GM23248 (cell line): ENCODE results near the gene PTPRN2. TPM values are rescaled to one million over a fixed set of nuclear protein-coding genes. Genes with fewer than 3 reads are reported as not detected.

ENCODE experiments used
- DNase-seq: peaks from one replicate; pipeline ENCODE4 v3.0.0-alpha.2; 2015
- H2AFZ ChIP-seq: fragments of 200-600 bp; sonication (generic); 2 replicates; pipeline ENCODE4 v1.6.1; 2016; ENCODE audit warnings: antibody characterized with exemption
- H3F3A ChIP-seq: fragments of 200-600 bp; sonication (generic); 2 replicates; pipeline ENCODE4 v1.6.1; 2016; ENCODE audit warnings: mild to moderate bottlenecking, antibody characterized with exemption, mixed run types; ENCODE audit not compliant: insufficient read depth
- H3K27ac ChIP-seq: fragments of 200-600 bp; sonication (generic); 2 replicates; pipeline ENCODE4 v1.5.1; 2016; ENCODE audit warnings: mild to moderate bottlenecking
- H3K27me3 ChIP-seq: fragments of 200-600 bp; sonication (generic); replicated peaks from 2 replicates; pipeline ENCODE4 v1.6.1; 2016; ENCODE audit warnings: mild to moderate bottlenecking; ENCODE audit not compliant: insufficient read depth
- H3K36me3 ChIP-seq: fragments of 200-600 bp; sonication (generic); 2 replicates; pipeline ENCODE4 v1.6.1; 2016; ENCODE audit warnings: low read depth, mild to moderate bottlenecking
- H3K4me1 ChIP-seq: fragments of 200-600 bp; sonication (generic); 2 replicates; pipeline ENCODE4 v1.6.1; 2016; ENCODE audit warnings: mild to moderate bottlenecking; ENCODE audit not compliant: insufficient read depth
- H3K4me2 ChIP-seq: fragments of 200-600 bp; sonication (generic); one replicate; pipeline ENCODE4 v1.6.1; 2016; ENCODE audit warnings: mild to moderate bottlenecking; ENCODE audit not compliant: unreplicated experiment
- H3K4me3 ChIP-seq: fragments of 200-600 bp; sonication (generic); 2 replicates; pipeline ENCODE4 v1.5.1; 2016; ENCODE audit warnings: mild to moderate bottlenecking
- H3K79me2 ChIP-seq: fragments of 200-600 bp; sonication (generic); 2 replicates; pipeline ENCODE4 v1.6.1; 2016; ENCODE audit warnings: mild to moderate bottlenecking; ENCODE audit not compliant: insufficient read depth
- H3K9ac ChIP-seq: fragments of 200-600 bp; sonication (generic); 2 replicates; pipeline ENCODE4 v1.6.1; 2016; ENCODE audit warnings: mild to moderate bottlenecking
- H3K9me2 ChIP-seq: fragments of 200-600 bp; sonication (generic); 2 replicates; pipeline ENCODE4 v1.6.1; 2016; ENCODE audit warnings: mixed run types, mild to moderate bottlenecking, moderate library complexity; ENCODE audit not compliant: insufficient read depth
- H3K9me3 ChIP-seq: fragments of 200-600 bp; sonication (generic); one replicate; pipeline ENCODE4 v1.6.1; 2017; ENCODE audit warnings: low read depth
- H4K20me1 ChIP-seq: fragments of 200-600 bp; sonication (generic); 2 replicates; pipeline ENCODE4 v1.6.0; 2016; ENCODE audit not compliant: insufficient read depth
- EZH2 ChIP-seq: fragments of 200-600 bp; sonication (generic); IDR thresholded peaks from 2 replicates; pipeline ENCODE4 v1.6.1; 2018; ENCODE audit warnings: antibody characterized with exemption, mild to moderate bottlenecking; ENCODE audit not compliant: insufficient read depth, poor library complexity, severe bottlenecking
- EZH2phosphoT487 ChIP-seq: fragments of 200-600 bp; sonication (generic); IDR thresholded peaks from 2 replicates; pipeline ENCODE4 v1.6.1; 2018; ENCODE audit warnings: antibody characterized with exemption, moderate library complexity, mild to moderate bottlenecking, low read depth; ENCODE audit not compliant: insufficient read depth
- WGBS, 2 experiments: methylation state at CpG; one replicate each; pipeline ENCODE4 v1.1.6; 2015 to 2017; ENCODE audit warnings: low lambda C conversion rate in 2 of 2, low coverage in 1 of 2; ENCODE audit errors: missing lambda C conversion rate in 2 of 2; 5-methylcytosine and 5-hydroxymethylcytosine counted together
- in situ Hi-C: fragments of 300-500 bp; cut with MboI; formaldehyde crosslinking; loops from 2 replicates; pipeline ENCODE4 v1.15.0; 2020
- polyA plus RNA-seq: library from polyadenylated mRNA; unstranded; fragments of >200 nt; fragmentation: Nextera tagmentation; extraction: Ambion mirVana; gene quantifications from 2 replicates; pipeline ENCODE4 v1.2.1, GENCODE V29; 2016
- total RNA-seq: library from RNA; depleted of rRNA; stranded (reverse); fragments of >200 nt; shearing (Covaris generic); gene quantifications from 2 replicates; pipeline ENCODE4 v1.2.3, GENCODE V29; 2014

Gene PTPRN2
- total and polyA plus RNA-seq, 2 experiments from 2014 or later = 0.13 TPM; not detected in 1

DNA sequence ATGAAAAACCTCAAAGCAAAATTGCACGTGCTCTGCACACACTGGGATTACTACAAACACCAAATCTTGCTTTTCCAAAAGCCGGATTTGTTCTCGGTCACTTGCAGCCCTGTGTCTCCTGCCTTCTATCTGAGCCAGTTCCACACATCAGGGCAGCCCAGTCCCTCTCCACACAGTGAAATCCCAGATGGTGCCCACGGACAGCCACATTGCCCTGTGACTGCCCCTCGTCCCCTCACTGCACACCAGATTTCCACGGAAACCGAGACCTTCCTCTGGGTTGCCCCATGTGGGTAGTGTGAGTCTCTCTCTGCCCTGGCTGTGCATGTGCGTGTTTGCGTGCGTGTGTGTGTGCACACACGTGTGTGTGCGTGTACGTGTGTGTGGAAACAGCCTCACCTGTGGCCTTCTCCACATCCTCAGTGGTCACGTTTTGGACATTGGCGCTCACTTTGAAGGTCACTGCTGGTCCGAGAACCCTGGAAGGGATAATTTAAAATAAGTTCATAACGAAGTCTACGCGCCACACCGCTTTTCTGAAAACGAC is 506.7 kb downstream of the PTPRN2 start:
- Histone ChIP-seq H3K4me3 (no peak overlapping the region), H3K9me2 (no peaks in the 10 kb centered on the region), H4K20me1 (no peaks in the 10 kb centered on the region), H3K4me2 (no peak overlapping the region), H3F3A (no peaks in the 10 kb centered on the region), H3K36me3 (no peaks in the 10 kb centered on the region), H2AFZ (no peak overlapping the region), H3K9ac (no peak overlapping the region), H3K27me3 (no peaks in the 10 kb centered on the region), H3K79me2 (no peaks in the 10 kb centered on the region), H3K9me3 (no peaks in the 10 kb centered on the region), H3K27ac (no peak overlapping the region), H3K4me1 (no peaks in the 10 kb centered on the region)
- WGBS, 2 experiments = 43 to 44% methylated on average over 21 of the region's 21 CpGs
- no peak for TF ChIP-seq EZH2
- TF ChIP-seq EZH2phosphoT487 = no peak
- in situ Hi-C loops = no loop called here
- DNase-seq = no peak

GRCh38 chr7:158077934-158078910 is 509.4 kb downstream of the PTPRN2 start:
- WGBS, 2 experiments = 30 to 34% methylated on average over 22 of the region's 22 CpGs
- Histone ChIP-seq H3K9ac (no peak overlapping the region), H3K9me3 (no peaks in the 10 kb centered on the region), H3K36me3 (no peaks in the 10 kb centered on the region), H3K4me3 (no peak overlapping the region), H3K27ac (no peak overlapping the region), H3K9me2 (no peaks in the 10 kb centered on the region), H3K4me2 (no peak overlapping the region), H4K20me1 (no peaks in the 10 kb centered on the region), H3K27me3 (no peaks in the 10 kb centered on the region), H2AFZ (no peak overlapping the region), H3K79me2 (no peaks in the 10 kb centered on the region), H3K4me1 (no peaks in the 10 kb centered on the region), H3F3A (no peaks in the 10 kb centered on the region)
- in situ Hi-C loops = no loop called here
- no peak for DNase-seq
- TF ChIP-seq EZH2 = no peak
- no peak for TF ChIP-seq EZH2phosphoT487

DNA sequence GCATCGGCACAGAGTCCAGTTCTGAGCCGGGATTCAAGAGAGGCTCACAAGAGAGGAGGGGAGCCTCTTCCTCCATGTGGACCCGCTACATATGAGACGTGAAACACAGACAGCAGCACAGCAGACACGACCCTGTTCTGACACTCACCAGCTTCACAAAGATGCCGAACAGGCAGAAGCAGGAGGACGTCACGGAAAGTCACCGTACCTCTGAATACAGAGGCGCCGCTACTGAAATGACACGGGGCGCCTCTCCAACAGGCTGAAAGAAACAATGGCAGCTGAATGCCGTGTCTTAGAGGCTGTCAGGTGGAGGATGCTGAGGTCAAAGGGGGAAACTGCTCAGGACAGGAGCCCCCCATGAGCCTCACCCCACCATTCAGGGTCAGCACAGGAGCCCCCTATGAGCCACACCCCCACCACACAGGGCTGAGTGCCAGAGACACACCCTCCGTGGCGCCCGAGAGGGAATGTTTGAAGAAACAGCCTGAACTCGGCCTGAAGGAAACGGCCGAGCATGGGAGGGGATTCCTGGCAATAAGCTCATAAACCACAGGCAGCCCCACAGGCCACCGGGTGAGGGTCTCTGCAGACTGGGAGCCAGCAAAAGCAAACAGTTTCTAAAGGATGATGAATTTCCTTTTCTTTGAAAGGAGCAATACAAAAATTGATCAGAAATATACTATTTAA is 510.3 kb downstream of the PTPRN2 start:
- no peak for DNase-seq
- Histone ChIP-seq H3K27ac (no peak overlapping the region), H3K9me3 (no peaks in the 10 kb centered on the region), H3K79me2 (no peaks in the 10 kb centered on the region), H3K4me3 (no peak overlapping the region), H3K4me2 (no peak overlapping the region), H3F3A (no peaks in the 10 kb centered on the region), H3K27me3 (no peaks in the 10 kb centered on the region), H3K9me2 (no peaks in the 10 kb centered on the region), H2AFZ (no peak overlapping the region), H3K36me3 (no peaks in the 10 kb centered on the region), H3K9ac (no peak overlapping the region), H4K20me1 (no peaks in the 10 kb centered on the region), H3K4me1 (no peaks in the 10 kb centered on the region)
- in situ Hi-C loops = no loop called here
- 18 to 27% methylated on average over 21 of the region's 21 CpGs for WGBS, 2 experiments
- TF ChIP-seq EZH2 (no peak), EZH2phosphoT487 (no peak)

- H3K4me1 ChIP-seq = no peaks in the 10 kb centered on the region
- no peak overlapping the region for H2AFZ ChIP-seq
- in situ Hi-C loops = no loop called here
- no peaks in the 10 kb centered on the region for H3K79me2 ChIP-seq
- no peak overlapping the region for H3K27ac ChIP-seq
- TF ChIP-seq EZH2phosphoT487 = no peak
- no peak for TF ChIP-seq EZH2
- no peaks in the 10 kb centered on the region for H3K9me2 ChIP-seq
- no peaks in the 10 kb centered on the region for H3K9me3 ChIP-seq
- H3K9ac ChIP-seq = no peak overlapping the region
- no peaks in the 10 kb centered on the region for H3K36me3 ChIP-seq
- no peaks in the 10 kb centered on the region for H3K27me3 ChIP-seq
- no peaks in the 10 kb centered on the region for H4K20me1 ChIP-seq
- H3F3A ChIP-seq = no peaks in the 10 kb centered on the region
- no peak overlapping the region for H3K4me2 ChIP-seq
- 51 to 60% methylated on average over 8 to 12 of the region's 12 CpGs for WGBS, 2 experiments
- DNase-seq = no peak
- H3K4me3 ChIP-seq = no peak overlapping the region
These were observed 511.0 kb downstream of the PTPRN2 start for GRCh38 chr7:158076656-158077055.
